Measurements from ENCODE around the gene RSPH4A. TPM values are rescaled to one million over a fixed set of nuclear protein-coding genes. Genes with fewer than 3 reads are reported as not detected.

The RSPH4A gene
- total and polyA plus RNA-seq, 2 of the 8 experiments (the other 6 are each of a cell fraction or from before 2014, with no cell fraction given): 0.38 to 0.52 TPM

DNA sequence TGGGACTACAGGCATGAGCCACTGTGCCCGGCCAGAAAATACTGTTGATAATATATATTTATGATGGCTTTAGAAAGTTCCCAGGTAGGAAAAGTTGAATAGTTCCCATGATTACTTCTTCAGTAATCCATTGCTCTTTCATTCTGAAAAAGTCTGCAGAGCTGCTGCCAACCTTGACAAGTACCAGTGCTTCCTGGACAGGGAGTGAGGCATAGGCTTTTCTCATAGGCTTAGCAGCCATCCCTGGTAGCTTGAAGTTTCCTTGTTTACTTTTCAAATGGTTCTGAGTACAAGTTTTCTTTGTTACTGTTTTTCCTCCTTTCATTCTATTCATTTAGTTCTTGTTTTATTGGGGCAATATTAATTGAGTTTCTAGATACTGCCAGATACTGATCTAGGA, 37.1 kb upstream of the RSPH4A start:
- Histone ChIP-seq H3K4me2 (ENCODE audit: insufficient read depth in 1 of 2, low read depth in 2 of 2, low read length in 2 of 2) (no peak overlapping the region), H4K20me1 (replicated peaks in 1 of 2; ENCODE audit: control insufficient read depth in 1 of 2, insufficient read depth in 2 of 2, low read length in 2 of 2) (peaks cover 0 to 1% of the 10 kb centered on the region in 2 experiments), H3K9ac (replicated peaks in 1 of 4; ENCODE audit: extremely low read depth in 1 of 4, low read depth in 3 of 4, low read length in 3 of 4) (no peak overlapping the region), H3K14ac (ENCODE audit: insufficient read length) (no peak overlapping the region), H3K23ac (ENCODE audit: insufficient read length) (no peak overlapping the region), H3K23me2 (ENCODE audit: low read depth, low read length) (no peaks in the 10 kb centered on the region), H3K4ac (replicated peaks; ENCODE audit: insufficient read length, low read depth, low read length) (no peak overlapping the region), H4K5ac (ENCODE audit: insufficient read length, low read depth, low read length) (no peak overlapping the region), H3K36me3 (ENCODE audit: control insufficient read depth in 2 of 4, insufficient read depth in 4 of 4, low read length in 3 of 4) (peaks cover 0 to 8% (median 0%) of the 10 kb centered on the region in 4 experiments; a peak in 2 of 8 replicates), H2AK5ac (ENCODE audit: low read depth, low read length) (no peak overlapping the region), H3K18ac (ENCODE audit: extremely low read depth, low read length) (no peak overlapping the region), H4K8ac (ENCODE audit: extremely low read depth, insufficient read depth, low read length) (no peak overlapping the region), H2BK12ac (ENCODE audit: low read depth, low read length) (no peak overlapping the region), H3K56ac (replicated peaks; ENCODE audit: insufficient read length, low read depth, low read length) (no peak overlapping the region), H3K4me1 (replicated peaks in 1 of 4; ENCODE audit: control insufficient read depth in 3 of 4, insufficient read depth in 4 of 4, low read length in 3 of 4) (no peaks in the 10 kb centered on the region), H3K9me3 (ENCODE audit: insufficient read depth in 2 of 2, low read depth in 1 of 2, low read length in 1 of 2) (no peaks in the 10 kb centered on the region), H3K27me3 (replicated peaks in 1 of 4; ENCODE audit: control insufficient read depth in 3 of 4, extremely low read depth in 1 of 4, insufficient read depth in 3 of 4, low read length in 3 of 4) (peaks cover 0 to 1% (median 0%) of the 10 kb centered on the region in 4 experiments; a peak in 1 of 7 replicates), H2BK20ac (ENCODE audit: low read length) (no peak overlapping the region), H3K79me2 (ENCODE audit: control insufficient read depth in 1 of 2, insufficient read depth in 2 of 2, low read length in 2 of 2) (peaks cover 0 to 24% of the 10 kb centered on the region in 2 experiments; a peak in 2 of 4 replicates), H2BK120ac (replicated peaks; ENCODE audit: low read depth, low read length) (no peak overlapping the region), H2AFZ (ENCODE audit: low read length) (no peak overlapping the region), H4K91ac (replicated peaks; ENCODE audit: insufficient read length, low read length) (no peak overlapping the region), H3K4me3 (ENCODE audit: extremely low read depth in 1 of 4, insufficient read depth in 2 of 4, low read depth in 3 of 4, low read length in 4 of 4) (no peak overlapping the region), H2BK15ac (ENCODE audit: low read length) (no peak overlapping the region), H2BK5ac (ENCODE audit: low read depth, low read length) (no peak overlapping the region), H3K27ac (ENCODE audit: low read depth, low read length) (no peak overlapping the region), H3K79me1 (ENCODE audit: low read depth, low read length) (no peaks in the 10 kb centered on the region; the same call in 1 of the 2 replicates)
- DNase-seq (ENCODE audit: low read depth in 1 of 2, low spot score in 2 of 2) (no peak), FAIRE-seq (no peak)
- no peak for TF ChIP-seq EGR1 (IDR thresholded peaks at IDR 0.05; ENCODE audit: borderline replicate concordance, low read depth, low read length)
- TF ChIP-seq NRF1 (IDR thresholded peaks at IDR 0.05; ENCODE audit: low read depth, low read length): no peak
- TF ChIP-seq NANOG (IDR thresholded peaks at IDR 0.05; ENCODE audit: insufficient read depth, low read depth, low read length, poor library complexity, severe bottlenecking): no peak
- TF ChIP-seq JUND (IDR thresholded peaks at IDR 0.05; ENCODE audit: low read length): no peak
- TF ChIP-seq CHD2 (IDR thresholded peaks at IDR 0.05; ENCODE audit: low read length): no peak
- TF ChIP-seq CBX5 (IDR thresholded peaks at IDR 0.05; ENCODE audit: low read depth, low read length): no peak
- TF ChIP-seq KDM5A (IDR thresholded peaks at IDR 0.05; ENCODE audit: low read length): no peak
- TF ChIP-seq, protein P1, sequence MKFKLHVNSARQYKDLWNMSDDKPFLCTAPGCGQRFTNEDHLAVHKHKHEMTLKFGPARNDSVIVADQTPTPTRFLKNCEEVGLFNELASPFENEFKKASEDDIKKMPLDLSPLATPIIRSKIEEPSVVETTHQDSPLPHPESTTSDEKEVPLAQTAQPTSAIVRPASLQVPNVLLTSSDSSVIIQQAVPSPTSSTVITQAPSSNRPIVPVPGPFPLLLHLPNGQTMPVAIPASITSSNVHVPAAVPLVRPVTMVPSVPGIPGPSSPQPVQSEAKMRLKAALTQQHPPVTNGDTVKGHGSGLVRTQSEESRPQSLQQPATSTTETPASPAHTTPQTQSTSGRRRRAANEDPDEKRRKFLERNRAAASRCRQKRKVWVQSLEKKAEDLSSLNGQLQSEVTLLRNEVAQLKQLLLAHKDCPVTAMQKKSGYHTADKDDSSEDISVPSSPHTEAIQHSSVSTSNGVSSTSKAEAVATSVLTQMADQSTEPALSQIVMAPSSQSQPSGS (IDR thresholded peaks at IDR 0.05; ENCODE audit: low read length): no peak
- TF ChIP-seq, protein P2, sequence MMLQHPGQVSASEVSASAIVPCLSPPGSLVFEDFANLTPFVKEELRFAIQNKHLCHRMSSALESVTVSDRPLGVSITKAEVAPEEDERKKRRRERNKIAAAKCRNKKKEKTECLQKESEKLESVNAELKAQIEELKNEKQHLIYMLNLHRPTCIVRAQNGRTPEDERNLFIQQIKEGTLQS (IDR thresholded peaks at IDR 0.05; ENCODE audit: insufficient read depth, low read depth, low read length): no peak
- no peak for TF ChIP-seq EP300 (IDR thresholded peaks at IDR 0.05; ENCODE audit: borderline replicate concordance in 1 of 2, low read depth in 2 of 2, low read length in 2 of 2)
- CTCF ChIA-PET (ENCODE audit: partially characterized antibody): interaction anchor here (0.8 kb wide), 1 partner anchor 46 kb away, joined by 3 read pairs; no protein-coding TSS in a partner anchor
- 91% methylated on average over 1 of the region's 1 CpG; no CpG with 5 or more reads in 1 of the 2 experiments for WGBS, 2 experiments (ENCODE audit: extremely low coverage in 1 of 2, insufficient coverage in 1 of 2, insufficient read length in 1 of 2, insufficient replicate concordance in 2 of 2, low coverage in 1 of 2, low lambda C conversion rate in 2 of 2, missing lambda C conversion rate in 1 of 2)
- POLR2A ChIA-PET (ENCODE audit: partially characterized antibody): no interaction called here

All from H1 (cell line).